NCI-H82 treated with DMSO at 0.1 percent for 48 hours (cell line): ENCODE data around the gene MORN1.

ENCODE experiments used
- DNase-seq: peaks from one replicate; lab custom pipeline; 2025; ENCODE audit not compliant: unreplicated experiment; lab: John Stamatoyannopoulos, UW

MORN1 gene

GRCh38 chr1:2282556-2283270 is 108.6 kb downstream of the MORN1 start:
- DNase-seq, result no peak

DNA sequence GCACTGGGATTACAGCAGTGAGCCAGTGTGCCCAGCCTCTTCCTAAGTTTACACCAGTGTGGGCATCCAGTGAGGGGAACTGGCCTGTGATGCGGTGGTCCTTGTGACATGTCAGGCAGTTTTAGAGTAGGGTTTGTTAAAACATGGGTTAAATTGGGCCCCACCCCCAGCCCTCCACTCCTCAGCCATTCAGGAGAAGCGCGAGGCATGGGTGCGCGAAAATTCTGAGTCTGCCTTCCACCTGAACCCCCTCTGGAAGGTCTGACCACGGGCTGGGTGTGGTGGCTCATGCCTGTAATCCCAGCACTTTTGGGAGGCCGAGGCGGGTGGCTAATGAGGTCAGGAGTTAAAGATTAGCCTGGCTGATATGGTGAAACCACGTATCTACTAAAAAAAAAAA is 111.5 kb downstream of the MORN1 start:
- no peak for DNase-seq

DNA sequence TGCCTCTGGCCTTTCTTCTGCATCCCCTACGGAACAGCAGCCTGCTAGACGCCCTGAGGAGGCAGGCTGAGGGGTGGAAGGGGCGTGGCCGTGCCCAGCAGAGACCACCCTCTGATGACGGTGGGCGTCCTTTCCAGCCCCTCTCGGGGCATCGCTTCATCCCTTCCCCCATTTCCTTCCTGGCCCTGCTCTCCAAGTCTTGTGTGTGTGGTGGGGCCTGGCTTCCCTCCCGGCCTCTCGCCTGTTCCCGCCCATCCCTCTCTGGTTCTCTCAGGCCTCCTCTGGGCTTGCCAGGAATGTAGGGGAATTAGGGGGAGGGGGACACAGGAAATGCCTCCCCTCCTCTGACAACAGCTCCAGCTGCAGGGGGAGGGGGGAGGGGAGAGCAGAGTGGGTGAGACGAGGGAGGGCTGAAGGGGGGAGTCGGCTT is 112.1 kb downstream of the MORN1 start:
- DNase-seq, result no peak

DNA sequence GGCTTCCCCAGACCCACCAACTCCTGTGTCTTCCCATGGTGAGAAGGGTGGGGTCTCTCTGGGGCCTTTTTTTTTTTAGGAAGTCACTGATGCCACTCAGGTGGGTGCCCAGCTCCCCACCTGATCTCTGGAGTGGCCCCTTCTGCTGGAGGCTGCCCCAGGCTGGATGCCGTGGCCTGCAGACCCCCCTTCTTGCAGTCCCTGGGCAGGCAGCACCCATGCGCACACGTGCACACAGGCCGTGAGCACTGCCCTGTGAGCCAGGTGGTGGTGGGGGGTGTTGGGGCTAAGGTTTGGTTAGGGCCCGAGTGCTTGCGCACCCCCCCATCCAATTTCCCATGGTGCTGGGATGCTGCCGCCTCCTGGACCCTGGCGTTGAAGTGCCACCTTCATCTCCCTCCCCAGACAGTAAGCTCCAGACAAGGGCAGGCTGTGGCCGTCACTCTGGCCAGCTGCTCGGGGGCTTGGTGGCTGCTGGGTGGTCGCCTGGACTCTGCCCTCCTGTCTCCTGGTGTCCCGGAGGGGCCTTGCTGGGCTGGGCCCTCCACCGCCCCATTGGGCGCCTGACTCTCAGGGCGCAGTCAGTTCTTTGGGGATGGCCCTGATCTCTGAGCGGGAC is 112.7 kb downstream of the MORN1 start:
- DNase-seq, result no peak

GRCh38 chr1:2277741-2278488 is 113.4 kb downstream of the MORN1 start:
- DNase-seq, result no peak

DNA sequence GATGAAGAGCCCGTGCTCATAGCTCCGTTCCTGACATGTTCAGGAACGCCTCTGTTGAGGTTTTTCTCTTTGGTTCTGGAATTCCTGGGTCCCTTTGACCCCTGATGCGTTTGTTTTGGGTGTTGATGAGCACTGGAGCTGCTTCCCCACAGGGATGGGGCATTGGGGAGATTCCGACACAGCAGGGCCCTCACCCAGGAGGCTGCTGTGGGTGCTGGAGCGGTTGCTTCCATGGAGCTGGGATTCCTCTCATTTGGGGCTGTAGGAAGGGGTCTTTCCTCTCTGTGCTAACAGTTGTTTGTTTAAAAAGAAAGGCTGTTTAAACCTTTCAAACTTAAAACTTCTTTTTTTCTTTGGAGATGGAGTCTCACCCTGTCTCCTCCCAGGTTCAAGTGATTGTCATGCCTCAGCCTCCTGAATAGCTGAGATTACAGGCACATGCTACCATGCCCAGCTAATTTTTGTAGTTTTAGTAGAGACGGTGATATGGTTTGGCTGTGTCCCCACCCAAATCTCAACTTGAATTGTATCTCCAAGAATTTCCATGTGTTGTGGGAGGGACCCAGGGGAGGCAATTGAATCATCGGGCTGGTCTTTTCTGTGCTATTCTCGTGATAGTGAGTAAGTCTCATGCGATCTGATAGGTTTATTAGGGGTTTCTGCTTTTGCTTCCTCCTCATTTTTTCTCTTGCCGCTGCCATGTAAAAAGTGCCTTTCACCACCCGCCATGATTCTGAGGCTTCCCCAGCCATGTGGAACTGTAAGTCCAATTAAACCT is 114.4 kb downstream of the MORN1 start:
- DNase-seq, result no peak

DNA sequence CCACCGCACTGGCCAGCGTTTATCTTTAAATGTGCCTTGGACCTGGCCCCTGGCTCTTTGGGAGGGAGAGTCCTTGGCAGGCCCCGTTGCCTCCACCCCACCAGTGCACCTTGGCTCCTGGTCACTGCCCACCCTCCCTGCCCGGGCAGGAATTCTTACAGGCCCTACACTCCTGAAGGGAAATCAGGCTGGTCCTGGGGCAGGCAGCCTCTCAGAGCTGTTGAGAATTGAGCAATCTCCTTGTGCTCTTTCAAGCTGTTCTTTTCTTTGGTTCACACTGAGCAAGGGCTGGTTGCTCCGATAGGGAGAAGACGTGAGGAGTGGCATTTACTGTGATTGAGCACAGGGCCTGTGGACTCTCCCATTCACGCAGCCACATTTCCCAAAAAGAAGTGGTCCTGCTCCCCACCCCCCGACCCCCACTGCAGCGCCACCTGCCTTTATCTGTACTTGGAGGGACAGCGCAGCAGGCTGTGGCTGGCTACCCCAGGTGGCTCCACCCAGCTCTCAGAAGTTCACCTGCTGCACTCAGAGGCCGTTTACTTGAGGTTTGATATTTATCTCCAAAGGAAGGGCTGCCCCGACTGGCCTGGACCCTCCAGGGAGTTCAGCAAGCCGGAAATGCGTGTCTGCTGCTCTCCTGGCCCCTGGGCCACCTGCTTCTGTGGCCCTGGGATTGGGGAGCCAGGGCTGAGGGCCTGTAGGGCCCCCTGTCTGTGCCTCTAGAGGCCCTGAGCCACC is 115.4 kb downstream of the MORN1 start:
- no peak for DNase-seq

DNA sequence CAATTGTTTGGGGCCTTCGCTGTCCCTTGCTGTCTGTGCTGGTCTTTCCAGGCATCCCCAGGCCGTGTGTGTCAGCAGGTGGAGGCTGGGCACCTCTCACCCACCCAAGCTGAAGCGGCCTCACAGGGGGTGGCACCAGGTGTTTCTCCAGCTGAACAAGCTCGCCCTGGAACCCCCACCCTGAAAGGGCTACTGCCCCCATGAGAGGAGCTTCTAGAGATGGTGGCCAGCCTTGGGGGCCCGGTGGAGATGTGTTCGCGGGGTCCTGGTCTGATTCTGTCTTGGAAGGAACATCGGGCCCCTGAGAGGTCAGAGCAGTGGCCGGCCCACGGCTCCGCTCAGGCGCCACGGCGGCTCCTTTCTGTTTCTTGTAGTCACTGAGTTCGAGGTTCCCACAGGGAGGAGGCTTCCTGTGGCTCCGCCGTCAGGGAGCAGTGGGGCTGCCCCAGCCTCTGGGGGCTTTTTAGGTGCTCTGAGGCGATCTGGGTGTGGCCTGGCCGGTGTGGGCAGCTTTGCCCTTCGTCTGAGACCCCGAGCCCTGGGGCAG is 116.4 kb downstream of the MORN1 start:
- DNase-seq, result no peak

DNA sequence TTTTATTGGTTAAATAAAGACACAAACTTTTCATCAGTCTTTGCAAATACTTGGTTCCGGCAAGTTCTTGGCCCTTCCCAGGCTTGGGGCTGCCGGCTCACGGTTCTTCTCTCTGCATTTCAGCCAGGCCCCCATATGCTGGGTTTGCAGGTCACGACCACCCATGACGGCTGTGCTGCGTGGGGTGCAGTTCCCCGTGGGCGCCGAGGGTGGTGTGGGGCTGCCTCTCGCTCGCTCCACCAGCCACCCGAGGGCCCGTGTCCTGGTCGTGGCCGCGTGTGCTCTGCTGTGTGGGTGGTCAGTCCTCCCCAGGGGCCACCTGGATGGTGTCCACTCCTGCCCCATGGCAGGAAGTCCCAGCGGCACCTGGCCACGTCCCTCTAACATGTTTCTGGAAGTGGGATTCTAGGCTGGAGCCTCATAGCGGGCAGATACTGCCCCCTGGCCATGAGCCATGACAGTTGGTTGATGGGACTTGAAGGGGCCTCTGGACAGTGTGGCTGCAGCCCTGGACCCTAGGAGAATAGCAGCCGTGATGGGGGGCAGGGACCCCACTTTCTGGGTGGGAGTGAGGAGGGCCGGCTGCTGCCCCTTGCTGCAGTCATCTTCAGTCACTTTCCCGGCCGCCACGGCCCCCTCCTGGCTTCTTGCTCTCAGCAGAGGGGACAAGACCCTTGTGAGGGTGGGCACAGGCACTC is 117.0 kb downstream of the MORN1 start:
- DNase-seq, result no peak

DNA sequence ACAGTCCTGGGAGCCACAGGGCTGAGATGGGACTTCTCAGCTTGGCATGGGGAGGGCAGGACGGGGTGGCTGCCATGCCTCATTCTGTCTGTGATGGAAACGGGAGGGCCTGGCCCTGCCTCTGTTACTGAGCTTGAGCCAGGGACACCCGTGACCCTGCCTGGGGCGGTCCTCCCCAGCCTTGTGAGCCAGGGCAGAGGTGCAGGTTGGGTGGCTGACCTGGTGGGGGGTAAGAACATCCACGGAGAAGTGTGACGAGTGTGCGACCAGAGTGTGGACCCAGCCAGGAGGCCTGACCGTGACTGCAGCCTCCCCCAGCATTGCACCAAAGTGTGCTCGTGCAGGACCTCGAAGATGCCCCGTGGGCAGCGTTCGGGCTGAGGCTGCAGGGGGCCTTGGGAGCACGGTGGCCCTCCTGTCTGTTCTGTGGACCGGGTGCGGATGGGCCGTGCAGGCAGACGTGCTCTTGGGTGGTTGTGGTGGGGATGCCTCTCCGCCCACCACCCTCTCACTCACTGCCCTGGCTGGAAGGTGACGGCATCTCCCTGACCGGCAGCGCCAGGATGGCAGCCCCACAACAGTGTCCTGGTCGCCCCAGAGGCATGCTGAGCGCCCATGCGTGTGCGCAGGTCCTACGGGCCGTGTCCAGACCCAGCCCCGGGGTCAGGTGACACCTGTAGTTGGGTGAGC is 117.8 kb downstream of the MORN1 start:
- no peak for DNase-seq

DNA sequence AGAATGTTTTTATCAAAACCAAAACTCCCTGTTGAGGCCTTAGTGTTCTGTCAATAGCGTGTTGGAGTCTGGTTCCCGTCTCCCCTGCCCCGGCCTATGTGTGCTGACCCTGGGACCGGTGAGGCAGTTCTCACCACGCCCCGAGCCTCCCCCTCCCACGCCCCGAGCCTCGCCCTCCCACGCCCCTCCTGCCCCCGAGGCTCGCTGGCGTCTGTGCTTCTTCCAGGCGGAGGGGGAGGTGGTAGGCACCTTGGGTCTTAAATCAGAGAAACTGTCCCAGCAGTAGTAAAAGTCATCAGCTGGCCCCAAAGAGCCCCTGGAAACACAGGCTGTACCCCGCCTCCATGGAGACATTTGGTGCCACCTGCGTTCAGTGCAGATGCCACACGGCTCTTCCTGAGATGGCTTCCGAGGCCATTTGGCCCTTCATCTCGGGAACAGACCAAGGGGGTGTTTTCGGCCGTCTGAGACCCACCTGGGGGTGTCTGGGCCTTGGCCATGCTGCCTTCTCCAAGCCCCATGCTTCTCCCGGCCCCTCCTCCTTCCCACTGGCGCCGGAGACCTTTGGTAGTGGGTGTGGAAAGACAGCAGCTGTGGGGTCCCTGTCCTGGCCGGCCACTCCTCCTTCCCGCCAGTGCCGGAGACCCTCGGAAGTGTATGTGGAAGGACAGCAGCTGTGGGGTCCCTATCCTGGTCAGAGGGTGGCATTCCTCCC is 118.5 kb downstream of the MORN1 start:
- no peak for DNase-seq

GRCh38 chr1:2271841-2272655 is 119.3 kb downstream of the MORN1 start:
- DNase-seq, result no peak
